Measurements from ENCODE around the gene DTX2.
"Not testable (repeated sequence)": the region's sequence is repeated elsewhere in the genome, so short reads cannot be mapped to it uniquely, and the experiment has no call there.

DTX2 gene

DNA sequence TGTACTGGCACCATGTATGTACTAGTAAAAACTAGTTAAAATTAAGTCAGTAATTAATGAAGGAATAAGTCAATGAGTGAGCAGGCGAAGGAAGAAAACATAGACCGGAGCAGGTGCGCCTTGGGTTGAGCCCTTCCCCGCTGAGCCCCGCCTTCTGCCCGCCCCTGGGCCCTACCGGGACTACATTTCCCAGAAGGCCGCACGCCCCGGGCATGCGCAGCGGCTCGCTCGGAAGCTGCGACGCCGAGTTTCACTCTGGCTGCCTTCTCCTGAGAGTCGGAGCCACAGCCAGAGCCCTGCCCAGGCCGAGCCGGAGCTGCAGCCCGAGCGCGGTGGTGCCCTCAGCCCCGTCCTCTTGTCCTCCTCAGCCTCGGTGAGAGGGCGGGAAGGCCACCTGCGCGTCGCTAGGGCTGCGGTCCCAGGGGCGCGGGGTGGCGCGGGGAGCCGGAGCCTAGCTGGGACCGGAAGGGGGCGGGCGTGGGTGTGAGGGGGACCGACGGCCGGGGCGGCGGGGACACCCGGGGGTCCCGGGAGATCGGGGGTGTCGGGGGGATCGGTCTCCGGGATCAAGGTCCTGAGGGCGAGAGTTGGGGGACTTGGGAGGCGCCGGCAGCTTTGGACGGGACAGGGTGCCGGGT, at the start of gene DTX2:
DTX2 (plus strand) TSS at position 246 of the 638 bp plus-strand sequence. CDS start 18,801 bp downstream, outside the sequence.
- DNase-seq (ENCODE audit: low read depth in 2 of 2) = not testable (repeated sequence)

DNA sequence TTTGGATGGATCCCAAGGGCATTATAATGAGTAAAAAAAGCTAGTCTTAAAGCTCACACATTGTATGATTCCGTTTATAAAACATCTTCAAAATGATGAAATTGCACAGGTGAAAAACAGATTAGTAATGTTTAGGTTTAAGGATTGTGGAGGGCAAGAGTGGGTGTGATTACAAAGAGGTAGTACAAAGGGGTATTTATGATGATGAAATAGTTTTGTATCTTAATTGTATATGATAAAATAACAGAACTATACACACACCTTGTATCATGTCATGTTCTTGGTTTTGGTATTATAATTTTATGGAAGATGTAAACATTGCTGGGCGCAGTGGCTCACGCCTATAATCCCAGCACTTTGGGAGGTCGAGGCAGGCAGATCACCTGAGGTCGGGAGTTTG, 49.3 kb upstream of the DTX2 start:
- no peak for DNase-seq (ENCODE audit: low read depth in 2 of 2)

DNA sequence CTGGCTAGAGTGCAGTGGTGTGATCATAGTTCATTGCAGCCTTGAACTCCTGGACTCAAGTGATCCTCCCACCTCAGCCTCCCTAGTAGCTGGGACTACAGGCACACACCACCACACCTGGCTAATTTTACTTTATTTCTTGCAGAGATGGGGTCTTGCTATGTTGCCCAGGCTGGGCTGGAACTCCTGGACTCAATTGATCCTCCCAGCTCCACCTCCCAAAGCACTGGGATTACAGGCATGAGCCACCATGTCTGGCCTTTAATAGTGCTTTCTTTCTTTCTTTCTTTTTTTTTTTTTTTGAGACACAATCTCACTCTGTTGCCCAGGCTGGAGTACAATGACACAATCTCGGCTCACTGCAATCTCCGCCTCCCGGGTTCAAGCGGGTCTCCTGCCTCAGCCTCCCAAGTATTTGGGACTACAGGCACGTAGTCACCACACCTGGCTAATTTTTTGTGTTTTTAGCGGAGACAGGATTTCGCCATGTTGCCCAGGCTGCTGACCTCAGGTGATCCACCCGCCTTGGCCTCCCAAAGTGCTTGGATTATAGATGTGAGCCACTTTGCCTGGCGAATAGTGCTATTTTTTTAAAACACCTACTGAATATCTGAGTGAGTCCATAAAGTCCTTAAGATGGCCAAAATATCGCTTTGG, 43.7 kb upstream of the DTX2 start:
- not testable (repeated sequence) for DNase-seq (ENCODE audit: low read depth in 2 of 2)

DNA sequence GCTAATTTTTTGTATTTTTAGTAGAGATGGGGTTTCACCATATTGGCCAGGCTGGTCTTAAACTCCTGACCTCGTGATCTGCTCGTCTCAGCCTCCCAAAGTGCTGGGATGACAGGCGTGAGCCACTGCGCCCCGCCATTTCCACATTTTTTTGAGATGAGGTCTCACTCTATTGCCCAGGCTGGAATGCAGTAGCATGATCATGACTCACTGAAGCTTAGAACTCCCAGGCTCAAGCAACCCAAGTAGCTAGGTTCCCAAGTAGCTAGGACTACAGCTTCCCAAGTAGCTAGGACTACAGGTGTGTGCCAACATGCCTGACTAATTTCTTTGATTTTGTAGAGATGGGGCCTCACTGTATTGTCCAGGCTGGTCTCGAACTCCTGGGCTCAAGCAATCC, 40.4 kb upstream of the DTX2 start:
- DNase-seq (ENCODE audit: low read depth in 2 of 2) = not testable (repeated sequence)

DNA sequence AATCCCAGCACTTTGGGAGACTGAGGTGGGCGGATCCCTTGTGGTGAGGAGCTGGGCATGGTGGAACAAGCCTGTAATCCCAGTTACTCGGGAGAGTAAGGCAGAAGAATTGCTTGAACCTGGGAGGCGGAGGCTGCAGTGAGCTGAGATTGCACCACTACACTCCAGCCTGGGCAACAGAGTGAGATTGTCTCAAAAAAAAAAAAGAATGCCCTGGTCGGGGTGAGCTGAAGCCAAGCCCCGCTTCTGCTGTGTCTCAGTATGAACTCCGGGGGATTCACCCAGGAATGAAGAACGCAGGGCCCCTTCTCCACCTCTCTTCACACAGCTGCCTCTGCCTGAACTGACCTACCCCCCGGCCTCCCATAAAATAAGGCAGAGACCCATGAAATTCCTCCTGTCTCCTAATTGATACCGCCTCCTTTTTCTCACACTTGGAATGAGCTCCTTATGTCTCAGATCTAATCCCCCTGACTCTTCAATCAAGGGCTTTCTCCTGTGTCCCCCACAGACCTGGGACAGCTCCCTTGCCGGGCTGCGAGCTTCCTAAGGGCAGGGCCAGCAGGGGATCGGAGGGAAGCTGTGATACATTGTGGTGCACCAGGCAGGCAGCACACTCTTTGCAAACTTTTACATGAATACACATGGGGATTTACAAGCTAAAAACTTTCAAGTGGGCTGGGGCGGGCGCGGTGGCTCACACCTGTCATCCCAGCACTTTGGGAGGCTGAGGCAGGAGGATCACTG, 37.7 kb upstream of the DTX2 start:
- no peak for DNase-seq (ENCODE audit: low read depth in 2 of 2)

DNA sequence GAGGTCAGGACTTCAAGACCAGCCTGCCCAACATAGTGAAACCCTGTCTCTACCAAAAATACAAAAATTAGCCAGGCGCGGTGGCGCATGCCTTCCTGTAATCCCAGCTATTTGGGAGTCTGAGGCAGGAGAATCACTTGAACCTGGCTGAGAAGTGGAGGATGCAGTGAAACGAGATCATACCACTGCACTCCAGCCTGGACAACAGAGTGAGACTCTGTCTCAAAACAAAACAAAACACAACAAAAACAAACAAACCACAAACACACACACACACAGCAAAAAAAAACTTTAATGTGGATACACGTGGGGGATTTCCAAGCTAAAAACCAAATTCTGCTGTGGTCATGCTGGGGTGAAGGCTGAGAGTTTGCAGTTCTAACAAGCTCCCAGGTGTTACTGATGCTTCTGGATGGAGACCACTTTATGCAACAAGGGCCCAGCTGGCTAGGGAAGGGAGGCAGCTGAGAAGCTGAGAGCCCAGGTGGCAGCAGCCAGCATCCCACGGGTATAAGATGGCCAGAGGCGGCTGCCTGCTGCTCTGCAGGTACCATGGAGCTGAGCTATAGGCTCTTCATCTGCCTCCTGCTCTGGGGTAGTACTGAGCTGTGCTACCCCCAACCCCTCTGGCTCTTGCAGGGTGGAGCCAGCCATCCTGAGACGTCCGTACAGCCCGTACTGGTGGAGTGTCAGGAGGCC, 36.9 kb upstream of the DTX2 start, which contains the start of gene ZP3:
ZP3 (plus strand) TSS at position 538 of the 699 bp plus-strand sequence; CDS start at position 553, 15 bp downstream.
- DNase-seq (ENCODE audit: low read depth in 2 of 2) = no peak

DNA sequence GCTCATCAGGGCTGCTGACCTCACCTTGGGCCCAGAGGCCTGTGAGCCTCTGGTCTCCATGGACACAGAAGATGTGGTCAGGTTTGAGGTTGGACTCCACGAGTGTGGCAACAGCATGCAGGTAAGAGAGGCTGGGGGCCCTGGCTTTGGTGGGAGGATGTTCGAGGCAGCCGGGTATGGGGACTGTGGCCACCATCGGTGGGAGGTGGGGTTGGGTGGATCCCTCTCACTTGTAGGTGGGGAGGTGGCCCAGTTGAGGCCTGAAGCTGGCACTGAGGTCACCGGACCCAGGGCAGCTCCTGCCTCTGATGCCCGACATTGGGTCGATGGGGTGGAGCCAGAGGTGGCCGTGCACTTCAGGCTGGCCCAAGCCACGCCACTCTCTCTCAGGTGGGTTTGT, 36.4 kb upstream of the DTX2 start:
- DNase-seq (ENCODE audit: low read depth in 2 of 2) = no peak

DNA sequence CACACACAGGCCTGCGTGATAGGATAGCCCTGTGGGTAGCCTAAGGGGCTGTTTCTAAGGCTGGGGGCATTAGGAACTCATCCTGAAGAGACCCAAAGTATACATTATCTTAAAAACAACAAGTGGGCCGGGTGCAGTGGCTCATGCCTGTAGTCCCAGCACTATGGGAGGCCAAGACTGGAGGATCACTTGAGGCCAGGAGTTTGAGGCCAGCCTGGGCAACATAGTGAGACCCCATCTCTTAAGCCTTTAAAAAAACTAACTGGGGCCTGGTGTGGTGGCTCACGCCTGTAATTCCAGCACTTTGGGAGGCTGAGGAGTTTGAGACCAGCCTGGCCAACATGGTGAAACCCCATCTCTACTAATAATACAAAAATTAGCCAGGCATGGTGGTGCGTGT, 36.0 kb upstream of the DTX2 start:
- not testable (repeated sequence) for DNase-seq (ENCODE audit: low read depth in 2 of 2)

DNA sequence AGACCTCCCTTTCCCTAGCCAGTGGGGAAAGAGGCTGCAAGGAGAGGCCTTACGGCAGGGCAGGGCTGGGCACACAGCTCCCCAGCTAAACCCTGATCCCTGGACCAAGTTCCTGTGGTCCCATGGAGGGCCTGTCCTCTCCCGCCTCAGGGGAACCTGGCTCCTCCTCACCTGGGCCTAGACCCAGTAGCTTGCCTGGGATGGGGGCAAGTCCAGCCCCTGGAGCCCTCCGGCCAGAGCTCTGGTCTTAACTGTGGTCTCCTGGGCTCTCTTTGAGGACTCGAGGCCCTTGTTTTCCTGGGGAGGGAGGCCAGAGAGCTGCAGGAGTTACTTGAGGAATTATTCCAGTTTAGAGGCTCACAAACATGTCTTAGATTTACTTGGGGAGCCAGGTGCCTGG, 35.3 kb upstream of the DTX2 start:
- no peak for DNase-seq (ENCODE audit: low read depth in 2 of 2)

DNA sequence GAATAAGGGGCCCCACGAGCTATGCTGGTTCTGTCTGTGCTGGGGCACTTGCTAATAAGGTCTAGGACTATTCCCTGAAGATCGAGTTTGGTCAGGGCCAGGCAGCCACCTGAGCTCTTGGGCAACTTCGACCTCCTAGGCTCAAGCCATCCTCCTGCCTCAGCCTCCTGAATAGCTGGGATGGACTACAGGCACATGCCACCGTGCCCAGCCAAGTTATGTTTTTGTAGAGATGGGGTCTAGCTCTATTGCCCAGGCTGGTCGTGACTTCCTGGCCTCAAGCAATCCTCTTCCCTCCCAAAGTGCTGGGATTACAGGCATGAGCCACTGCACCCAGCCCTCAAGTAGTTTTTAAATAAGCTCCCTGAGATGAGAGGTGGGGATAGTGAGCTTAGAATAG, 33.9 kb upstream of the DTX2 start:
- no peak for DNase-seq (ENCODE audit: low read depth in 2 of 2)

DNA sequence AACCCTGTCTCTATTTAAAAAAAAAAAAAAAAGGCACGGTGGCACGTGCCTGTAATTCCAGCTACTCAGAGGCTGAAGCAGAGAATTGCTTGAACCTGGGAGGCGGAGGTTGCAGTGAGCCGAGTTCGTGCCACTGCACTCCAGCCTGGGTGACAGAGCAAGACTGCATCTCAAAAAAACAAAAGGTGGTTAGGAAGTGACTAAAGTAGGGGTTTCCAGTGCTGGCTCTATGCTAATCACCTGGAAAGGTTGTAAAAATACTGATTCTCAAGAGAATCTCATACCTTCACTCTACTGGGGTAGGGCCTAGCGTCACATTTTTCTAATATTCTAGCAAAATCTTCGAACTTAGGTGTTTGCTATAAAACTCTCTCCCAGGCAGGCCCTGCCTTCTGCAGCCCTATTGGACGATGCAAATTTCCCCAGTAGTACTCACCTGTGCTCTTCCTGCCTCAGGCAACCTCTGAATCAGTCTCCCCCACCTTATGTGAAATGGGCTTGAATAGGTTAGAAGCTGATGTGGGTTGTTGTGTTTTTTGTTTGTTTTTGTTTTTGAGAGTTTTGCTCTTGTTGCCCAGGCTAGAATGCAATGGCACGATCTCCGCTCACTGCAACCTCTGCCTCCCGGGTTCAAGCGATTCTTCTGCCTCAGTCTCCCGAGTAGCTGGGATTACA, 33.2 kb upstream of the DTX2 start:
- no peak for DNase-seq (ENCODE audit: low read depth in 2 of 2)

DNA sequence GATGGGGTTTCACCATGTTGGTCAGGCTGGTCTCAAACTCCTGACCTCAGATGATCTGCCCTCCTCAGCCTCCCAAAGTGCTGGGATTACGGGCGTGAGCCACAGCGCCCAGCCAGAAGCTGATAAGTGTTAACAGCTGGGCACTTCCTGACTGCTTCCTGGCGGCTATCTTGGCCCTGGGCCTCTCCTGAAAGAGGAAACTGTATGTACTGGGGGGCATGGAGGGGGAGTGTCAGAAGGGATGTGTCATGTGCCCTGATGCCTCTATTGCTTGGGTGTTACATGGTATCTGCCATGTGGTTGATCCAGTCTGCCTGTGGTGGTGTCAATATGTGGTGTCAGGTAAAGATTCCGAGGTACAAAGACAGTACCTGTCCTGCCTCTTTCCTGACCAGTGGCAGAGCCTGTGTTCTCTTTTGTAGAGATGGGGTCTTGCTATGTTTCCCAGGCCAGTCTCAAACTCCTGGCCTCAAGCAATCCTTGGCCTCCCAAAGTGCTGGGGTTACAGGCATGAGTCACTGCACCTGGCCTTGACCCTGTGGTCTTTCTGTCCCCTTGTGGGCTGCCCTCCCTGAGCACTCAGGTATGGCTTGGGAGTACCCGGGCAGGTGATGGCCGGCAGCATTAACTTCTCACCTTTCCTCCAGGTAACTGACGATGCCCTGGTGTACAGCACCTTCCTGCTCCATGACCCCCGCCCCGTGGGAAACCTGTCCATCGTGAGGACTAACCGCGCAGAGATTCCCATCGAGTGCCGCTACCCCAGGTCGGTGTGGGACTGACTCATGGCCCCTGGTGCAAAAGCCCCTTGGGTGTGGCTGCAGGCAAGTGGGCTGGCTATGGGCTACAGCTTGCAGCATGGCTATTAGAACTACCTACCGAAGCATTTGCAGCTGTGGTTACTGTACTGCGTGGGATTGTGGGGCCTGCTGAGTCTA, 32.4 kb upstream of the DTX2 start:
- DNase-seq (ENCODE audit: low read depth in 2 of 2) = no peak

DNA sequence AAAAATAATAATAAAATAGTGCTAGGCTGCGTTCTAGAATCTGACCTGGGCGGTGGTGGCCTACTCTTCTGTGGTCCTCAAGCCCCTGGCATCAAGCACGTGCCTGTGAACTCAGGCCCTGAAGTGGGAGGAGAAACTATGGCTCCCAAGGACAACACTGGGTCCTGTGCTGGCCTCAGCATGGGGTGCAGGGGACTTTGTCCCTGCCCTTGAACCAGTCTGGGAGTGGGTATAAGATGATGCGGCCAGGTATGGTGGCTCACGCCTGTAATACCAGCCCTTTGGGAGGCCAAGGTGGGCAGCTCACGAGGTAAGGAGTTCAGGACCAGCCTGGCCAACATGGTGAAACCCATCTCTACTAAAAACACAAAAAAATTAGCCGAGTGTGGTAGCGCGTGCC, 31.3 kb upstream of the DTX2 start:
- no peak for DNase-seq (ENCODE audit: low read depth in 2 of 2)

DNA sequence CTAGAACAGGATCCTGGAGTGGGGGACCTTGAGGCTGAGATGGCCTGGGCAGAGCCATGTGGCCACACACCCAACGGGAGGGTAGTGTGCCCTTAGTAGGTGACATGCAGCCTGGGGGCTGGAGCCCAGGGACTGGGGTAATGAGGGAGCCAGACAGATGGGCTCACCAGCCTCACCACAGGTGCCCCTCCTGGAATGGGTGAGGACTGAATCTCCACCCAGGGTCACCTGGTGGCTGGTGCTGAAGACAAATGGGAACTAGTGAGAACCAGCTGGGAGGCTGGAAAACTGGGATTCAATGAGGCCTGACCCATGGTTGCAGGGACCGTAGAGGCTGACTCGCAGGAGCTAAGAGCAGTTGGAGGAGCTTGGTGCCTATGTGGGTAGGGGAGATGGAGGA, 30.7 kb upstream of the DTX2 start:
- DNase-seq (ENCODE audit: low read depth in 2 of 2) = no peak

DNA sequence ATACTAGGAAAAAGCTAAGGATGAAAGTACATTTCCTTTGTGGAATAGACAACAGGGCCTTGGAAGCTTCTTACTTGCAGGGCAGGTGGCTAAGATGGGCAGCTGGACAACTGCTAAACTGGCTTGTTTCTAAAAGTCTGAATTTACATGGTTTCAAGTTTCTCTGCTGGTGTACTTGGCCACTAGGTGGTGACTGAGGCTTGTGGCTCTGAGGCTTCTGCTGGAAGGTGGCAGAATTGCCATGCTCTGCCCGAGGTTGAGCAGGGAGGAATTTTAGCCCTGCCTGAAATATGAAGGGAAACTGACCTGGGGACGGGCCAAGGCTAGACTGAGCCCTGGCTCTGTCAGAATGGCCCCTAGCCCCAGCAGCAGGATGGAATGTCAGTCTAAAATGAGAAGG, 23.6 kb upstream of the DTX2 start:
- peak in 1 of 2 donors; percentile 20 for DNase-seq (ENCODE audit: low read depth in 2 of 2)

DNA sequence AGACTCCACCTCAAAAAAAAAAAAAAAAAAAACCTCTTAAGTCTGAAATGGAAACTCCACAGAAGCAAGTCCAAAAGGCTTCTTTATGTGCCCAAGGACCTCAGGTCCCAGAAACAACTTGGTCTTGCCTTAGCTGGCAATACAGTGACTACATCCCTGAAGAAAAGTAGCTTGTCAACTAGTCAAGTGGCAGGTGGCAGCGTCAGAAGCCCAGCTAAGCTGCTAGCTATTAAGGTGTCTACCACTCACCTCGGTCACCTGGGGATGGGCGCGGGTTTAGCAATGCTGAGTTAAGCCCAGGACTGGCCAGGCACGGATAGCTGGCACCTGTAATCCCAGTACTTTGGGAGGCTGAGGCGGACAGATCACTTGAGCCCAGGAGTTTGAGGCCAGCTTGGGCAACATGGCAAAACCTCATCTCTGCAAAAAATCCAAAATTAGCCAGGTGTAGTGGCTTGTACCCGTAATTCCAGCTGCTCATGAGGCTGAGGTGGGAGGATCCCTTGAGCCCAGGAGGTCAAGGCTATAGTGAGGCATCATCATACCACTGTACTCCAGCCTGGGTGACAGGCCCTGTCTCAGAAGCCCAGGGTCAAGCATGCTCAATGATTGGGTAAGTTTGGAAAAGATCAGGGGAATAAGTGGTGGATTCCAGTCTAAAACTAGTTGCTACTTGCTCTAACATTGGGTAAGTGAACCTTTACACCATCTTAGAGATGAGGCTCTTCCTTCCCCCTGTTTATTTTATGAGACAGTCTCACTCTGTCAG, 22.2 kb upstream of the DTX2 start:
- not testable (repeated sequence) for DNase-seq (ENCODE audit: low read depth in 2 of 2)

DNA sequence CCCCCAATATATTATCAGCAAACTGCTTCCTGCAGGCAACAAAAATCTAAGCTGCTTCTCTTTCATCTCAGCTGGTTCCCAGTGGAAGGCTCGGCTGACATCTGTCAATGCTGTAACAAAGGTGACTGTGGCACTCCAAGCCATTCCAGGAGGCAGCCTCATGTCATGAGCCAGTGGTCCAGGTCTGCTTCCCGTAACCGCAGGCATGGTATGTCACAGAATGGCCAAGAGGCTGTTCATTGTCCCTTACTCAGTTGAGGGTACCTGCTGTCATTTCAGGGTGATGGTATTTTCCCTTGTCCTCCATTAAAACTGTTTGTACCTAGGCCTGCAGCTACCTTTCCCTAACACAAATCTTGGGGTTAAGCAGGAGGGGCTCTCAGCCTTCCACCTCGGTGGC, 21.1 kb upstream of the DTX2 start:
- DNase-seq (ENCODE audit: low read depth in 2 of 2) = not testable (repeated sequence)

DNA sequence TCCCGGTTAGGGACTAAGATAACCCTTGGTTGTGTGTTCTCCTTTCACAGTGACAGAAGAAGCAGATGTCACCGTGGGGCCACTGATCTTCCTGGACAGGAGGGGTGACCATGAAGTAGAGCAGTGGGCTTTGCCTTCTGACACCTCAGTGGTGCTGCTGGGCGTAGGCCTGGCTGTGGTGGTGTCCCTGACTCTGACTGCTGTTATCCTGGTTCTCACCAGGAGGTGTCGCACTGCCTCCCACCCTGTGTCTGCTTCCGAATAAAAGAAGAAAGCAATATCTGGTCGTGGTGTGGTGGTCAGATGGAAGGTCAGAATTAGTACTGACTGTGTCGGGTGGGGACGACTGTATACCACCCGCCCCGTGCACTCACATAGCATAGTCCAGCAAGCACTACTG, 19.7 kb upstream of the DTX2 start:
- not testable (repeated sequence) for DNase-seq (ENCODE audit: low read depth in 2 of 2)

DNA sequence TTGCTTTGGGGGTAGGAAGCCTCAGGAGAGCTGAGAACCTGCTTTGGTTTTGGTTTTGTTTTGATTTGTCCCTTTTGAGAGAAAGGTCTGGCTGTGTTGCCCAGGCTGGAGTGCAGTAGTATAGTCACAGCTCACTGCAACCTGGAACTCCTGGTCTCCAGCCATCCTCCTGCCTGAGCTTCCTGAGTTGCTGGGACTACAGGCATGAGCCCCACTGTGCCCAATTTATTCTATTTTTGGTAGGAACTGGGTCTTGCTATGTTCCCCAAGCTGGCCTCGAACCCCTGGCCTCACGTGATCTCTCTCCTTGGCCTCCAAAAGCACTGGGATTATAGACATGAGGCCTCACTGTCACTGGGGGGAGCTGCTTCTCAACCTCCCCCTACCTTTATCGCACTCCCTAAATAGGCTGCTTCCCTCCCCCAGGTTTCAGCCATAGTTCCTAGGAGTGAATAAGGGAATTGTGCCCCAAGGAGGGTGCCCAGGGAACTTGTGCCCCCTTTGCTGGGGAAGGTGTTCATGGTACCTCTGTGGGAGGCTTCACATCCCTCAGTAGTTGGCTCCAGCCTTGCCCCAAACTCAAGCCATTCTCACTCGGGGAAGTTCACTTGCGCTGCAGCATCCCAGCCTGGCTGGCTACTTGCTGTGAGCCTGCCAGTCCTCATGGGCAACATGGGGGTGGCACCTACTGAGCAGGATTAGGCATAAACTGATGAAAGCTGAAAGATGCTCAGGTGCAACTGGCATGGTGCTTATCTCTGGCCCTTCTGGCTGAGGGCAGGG, 18.7 kb upstream of the DTX2 start:
- DNase-seq (ENCODE audit: low read depth in 2 of 2) = not testable (repeated sequence)

Measured in stimulated activated CD4-positive, alpha-beta T cell treated with anti-CD3 and anti-CD28 coated beads, Interleukin-1b, Interleukin-23, amount 100 ng/mL, for 1 hour (primary cell).